ENCODE data around the gene KCNK3. TPM values are rescaled to one million over a fixed set of nuclear protein-coding genes. Genes with fewer than 3 reads are reported as not detected.
A peak's percentile ranks its signal among the peaks of the same experiment; 100 is the strongest.

Gene KCNK3
- total RNA-seq, 1 donor, result not detected

DNA sequence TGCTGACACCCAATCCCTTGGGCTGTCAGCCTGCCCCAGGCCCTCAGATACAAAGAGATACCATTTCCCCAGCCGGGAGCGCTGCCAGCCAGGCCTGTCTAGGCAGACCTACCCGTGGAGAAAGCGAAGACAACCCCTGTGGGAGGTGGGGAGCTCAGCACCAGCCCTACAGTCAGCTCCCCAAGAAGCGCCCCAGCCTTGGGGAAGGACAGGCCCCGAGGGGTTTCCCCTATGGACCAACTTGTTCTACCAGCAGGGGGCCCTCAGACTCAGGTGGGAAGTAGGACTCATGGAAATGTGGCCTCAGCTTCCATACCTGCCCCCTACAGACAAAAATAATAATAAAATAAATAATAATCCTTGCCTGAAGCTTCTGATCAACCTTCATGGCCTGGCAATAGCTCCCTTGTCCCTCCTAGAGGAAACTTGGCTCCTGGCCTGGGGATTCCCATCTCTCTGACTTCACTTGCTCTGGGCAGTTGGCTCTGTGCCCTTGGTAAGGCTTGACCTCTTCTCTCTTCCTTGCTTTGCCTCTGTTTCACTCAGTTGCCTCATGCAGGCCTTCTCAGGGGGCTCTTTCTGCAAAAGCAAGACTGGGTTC, 78.6 kb downstream of the KCNK3 start:
- Histone ChIP-seq H3K4me3 (ENCODE audit: insufficient read depth, low read length) (no peak overlapping the region), H3K36me3 (ENCODE audit: insufficient read depth, low read length) (peaks cover 19% of the 10 kb centered on the region), H3K4me2 (ENCODE audit: insufficient read depth, low read length) (no peak overlapping the region), H2AFZ (ENCODE audit: low read length) (no peak overlapping the region), H3K79me2 (ENCODE audit: insufficient read depth, low read length) (peaks cover 88% of the 10 kb centered on the region), H3K4me1 (ENCODE audit: insufficient read depth, low read length) (peaks cover 22% of the 10 kb centered on the region), H3K9me3 (ENCODE audit: low read depth, low read length) (no peaks in the 10 kb centered on the region), H3K27ac (ENCODE audit: low read depth, low read length) (no peak overlapping the region), H3K27me3 (ENCODE audit: insufficient read depth, low read length) (no peaks in the 10 kb centered on the region), H4K20me1 (ENCODE audit: insufficient read depth, low read length) (peaks cover 81% of the 10 kb centered on the region)
- peak; percentile 90 for DNase-seq (ENCODE audit: insufficient read length, low spot score, missing footprints)
- TF ChIP-seq, protein P1, sequence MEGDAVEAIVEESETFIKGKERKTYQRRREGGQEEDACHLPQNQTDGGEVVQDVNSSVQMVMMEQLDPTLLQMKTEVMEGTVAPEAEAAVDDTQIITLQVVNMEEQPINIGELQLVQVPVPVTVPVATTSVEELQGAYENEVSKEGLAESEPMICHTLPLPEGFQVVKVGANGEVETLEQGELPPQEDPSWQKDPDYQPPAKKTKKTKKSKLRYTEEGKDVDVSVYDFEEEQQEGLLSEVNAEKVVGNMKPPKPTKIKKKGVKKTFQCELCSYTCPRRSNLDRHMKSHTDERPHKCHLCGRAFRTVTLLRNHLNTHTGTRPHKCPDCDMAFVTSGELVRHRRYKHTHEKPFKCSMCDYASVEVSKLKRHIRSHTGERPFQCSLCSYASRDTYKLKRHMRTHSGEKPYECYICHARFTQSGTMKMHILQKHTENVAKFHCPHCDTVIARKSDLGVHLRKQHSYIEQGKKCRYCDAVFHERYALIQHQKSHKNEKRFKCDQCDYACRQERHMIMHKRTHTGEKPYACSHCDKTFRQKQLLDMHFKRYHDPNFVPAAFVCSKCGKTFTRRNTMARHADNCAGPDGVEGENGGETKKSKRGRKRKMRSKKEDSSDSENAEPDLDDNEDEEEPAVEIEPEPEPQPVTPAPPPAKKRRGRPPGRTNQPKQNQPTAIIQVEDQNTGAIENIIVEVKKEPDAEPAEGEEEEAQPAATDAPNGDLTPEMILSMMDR (IDR thresholded peaks at IDR 0.05; ENCODE audit: extremely low read depth, low read depth, low read length), result peak; percentile 38

DNA sequence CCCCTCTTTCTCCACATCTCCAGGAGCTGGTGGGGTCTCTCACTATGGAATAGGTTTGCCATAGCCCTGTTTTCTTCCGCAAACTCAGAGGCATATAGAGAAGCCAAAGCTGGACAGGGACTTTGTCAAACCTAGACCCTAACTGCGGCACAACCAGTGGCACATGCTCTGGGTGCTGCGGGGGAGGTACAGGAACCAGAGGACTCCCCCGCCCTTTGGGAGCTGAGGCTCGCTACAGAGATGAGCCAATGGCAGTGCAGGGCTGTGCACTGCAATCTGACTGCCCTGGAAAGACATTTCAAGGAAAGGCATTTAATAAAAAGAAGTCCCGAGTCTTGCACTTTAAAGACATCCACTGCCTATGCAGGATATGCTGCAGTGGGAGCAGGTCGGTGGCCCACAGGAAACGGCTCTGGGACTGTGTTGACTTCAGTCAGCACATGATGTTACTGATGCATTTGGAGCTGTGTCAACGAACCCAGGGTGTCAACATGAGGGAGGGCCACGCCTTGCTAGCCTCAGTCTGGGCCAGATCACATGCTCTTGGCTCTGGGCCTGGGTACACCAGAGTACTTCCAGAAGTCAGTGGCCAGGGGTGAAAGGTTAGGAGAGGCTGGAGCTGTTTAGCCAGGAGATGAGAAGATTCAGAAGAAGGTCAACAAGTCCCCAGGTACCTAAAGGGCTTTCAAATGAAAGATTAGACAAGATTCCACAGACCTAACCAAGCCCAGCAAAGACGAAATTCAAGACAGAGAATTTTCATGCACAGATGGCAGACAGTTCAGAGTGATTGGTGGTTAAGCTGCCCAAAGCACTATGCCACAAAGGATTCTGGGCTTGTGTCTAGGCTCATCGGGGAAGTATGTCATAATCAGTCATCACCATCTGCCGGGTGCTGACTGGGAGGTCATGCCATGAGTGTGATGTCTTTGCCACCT, 79.8 kb downstream of the KCNK3 start:
- Histone ChIP-seq H3K79me2 (ENCODE audit: insufficient read depth, low read length) (peaks cover 80% of the 10 kb centered on the region), H3K4me1 (ENCODE audit: insufficient read depth, low read length) (peaks cover 22% of the 10 kb centered on the region), H4K20me1 (ENCODE audit: insufficient read depth, low read length) (peaks cover 75% of the 10 kb centered on the region), H3K9me3 (ENCODE audit: low read depth, low read length) (no peaks in the 10 kb centered on the region), H3K27me3 (ENCODE audit: insufficient read depth, low read length) (no peaks in the 10 kb centered on the region), H3K36me3 (ENCODE audit: insufficient read depth, low read length) (peaks cover 31% of the 10 kb centered on the region), H2AFZ (ENCODE audit: low read length) (no peak overlapping the region), H3K27ac (ENCODE audit: low read depth, low read length) (peak overlapping the region; percentile 40), H3K4me2 (ENCODE audit: insufficient read depth, low read length) (peak overlapping the region; percentile 12), H3K4me3 (ENCODE audit: insufficient read depth, low read length) (no peak overlapping the region)
- TF ChIP-seq, protein P1 (IDR thresholded peaks at IDR 0.05; ENCODE audit: extremely low read depth, low read depth, low read length), result no peak
- DNase-seq (ENCODE audit: insufficient read length, low spot score, missing footprints), result peak; percentile 83

DNA sequence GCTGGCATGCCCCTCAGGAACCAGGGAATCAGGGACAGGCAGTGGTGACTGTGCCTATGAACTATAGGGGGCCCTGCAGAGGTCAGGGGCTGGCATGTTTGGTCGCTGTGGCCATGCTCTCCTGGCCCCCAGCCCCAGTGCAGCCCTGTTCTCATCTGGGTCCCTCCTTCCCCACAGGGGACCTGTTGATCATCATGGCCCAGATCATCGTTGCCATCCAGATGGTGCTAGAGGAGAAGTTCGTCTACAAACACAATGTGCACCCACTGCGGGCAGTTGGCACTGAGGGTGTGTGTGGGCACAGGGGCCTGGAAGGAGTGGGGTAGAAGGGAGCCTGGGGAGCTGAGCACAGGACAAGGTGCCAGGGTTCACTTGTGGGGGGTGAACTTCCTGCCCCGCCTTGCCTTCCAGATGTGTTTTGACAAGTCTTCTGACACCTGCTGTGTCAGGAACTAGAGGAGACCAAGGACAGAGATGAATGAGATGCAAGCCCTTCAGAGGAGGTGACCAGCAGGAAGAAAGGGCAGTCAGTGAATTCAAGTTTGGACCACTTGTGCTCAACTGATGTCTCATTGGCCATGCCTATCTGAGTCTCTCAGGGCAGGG, 83.8 kb downstream of the KCNK3 start:
- Histone ChIP-seq H3K4me2 (ENCODE audit: insufficient read depth, low read length) (no peak overlapping the region), H3K79me2 (ENCODE audit: insufficient read depth, low read length) (peaks cover 45% of the 10 kb centered on the region), H3K4me3 (ENCODE audit: insufficient read depth, low read length) (no peak overlapping the region), H3K4me1 (ENCODE audit: insufficient read depth, low read length) (peaks cover 18% of the 10 kb centered on the region), H3K27ac (ENCODE audit: low read depth, low read length) (no peak overlapping the region), H3K36me3 (ENCODE audit: insufficient read depth, low read length) (peaks cover 68% of the 10 kb centered on the region), H3K9me3 (ENCODE audit: low read depth, low read length) (no peaks in the 10 kb centered on the region), H2AFZ (ENCODE audit: low read length) (no peak overlapping the region), H4K20me1 (ENCODE audit: insufficient read depth, low read length) (peaks cover 46% of the 10 kb centered on the region), H3K27me3 (ENCODE audit: insufficient read depth, low read length) (no peaks in the 10 kb centered on the region)
- no peak for DNase-seq (ENCODE audit: insufficient read length, low spot score, missing footprints)
- TF ChIP-seq, protein P1 (IDR thresholded peaks at IDR 0.05; ENCODE audit: extremely low read depth, low read depth, low read length), result no peak

GRCh38 chr2:26778098-26778497, 85.6 kb downstream of the KCNK3 start:
- Histone ChIP-seq H3K4me2 (ENCODE audit: insufficient read depth, low read length) (no peak overlapping the region), H3K36me3 (ENCODE audit: insufficient read depth, low read length) (peaks cover 70% of the 10 kb centered on the region), H3K27ac (ENCODE audit: low read depth, low read length) (no peak overlapping the region)

More at GRCh38 chr2:26778098-26778497, 85.6 kb downstream of the KCNK3 start:
- H4K20me1 ChIP-seq (ENCODE audit: insufficient read depth, low read length), result peaks cover 28% of the 10 kb centered on the region
- no peak overlapping the region for H3K4me3 ChIP-seq (ENCODE audit: insufficient read depth, low read length)
- H3K9me3 ChIP-seq (ENCODE audit: low read depth, low read length), result no peaks in the 10 kb centered on the region
- H3K27me3 ChIP-seq (ENCODE audit: insufficient read depth, low read length), result no peaks in the 10 kb centered on the region
- no peak for DNase-seq (ENCODE audit: insufficient read length, low spot score, missing footprints)
- H3K4me1 ChIP-seq (ENCODE audit: insufficient read depth, low read length), result no peaks in the 10 kb centered on the region
- H3K79me2 ChIP-seq (ENCODE audit: insufficient read depth, low read length), result peaks cover 27% of the 10 kb centered on the region
- no peak overlapping the region for H2AFZ ChIP-seq (ENCODE audit: low read length)
- TF ChIP-seq, protein P1 (IDR thresholded peaks at IDR 0.05; ENCODE audit: extremely low read depth, low read depth, low read length), result no peak
